HCT116 (cell line): Measurements from ENCODE around the gene DUSP28. TPM values are rescaled to one million over a fixed set of nuclear protein-coding genes. Genes with fewer than 3 reads are reported as not detected.

Experiments
- ATAC-seq: fragments of 200-7000 bp; cut with Tn5 transposase; 2 replicates; pipeline ENCODE4 v1.9.1; 2020; ENCODE audit warnings: mild to moderate bottlenecking, moderate library complexity
- BruUV-seq: library from RNA; stranded (reverse); fragments of 400-500 nt; replicated peaks from 2 replicates; lab custom pipeline; 2021; lab: Mats Ljungman, UMichigan
- CTCF ChIA-PET: fragments of 300-600 bp; sonication (Branson Sonifier 250); formaldehyde crosslinking; loops from one replicate; lab custom pipeline; 2021; ENCODE audit warnings: antibody characterized with exemption; lab: Charles Lee
- POLR2A ChIA-PET: fragments of 300-600, 350-600 bp; sonication (Branson Sonifier 250); formaldehyde crosslinking; loops from one replicate; lab custom pipeline; 2021; ENCODE audit warnings: antibody characterized with exemption; lab: Charles Lee
- RAD21 ChIA-PET, 2 experiments: fragments of 300-600 bp; sonication (Branson Sonifier 250); formaldehyde crosslinking; loops; one replicate each; lab custom pipeline; 2023; ENCODE audit warnings: low total read pairs in 2 of 2; ENCODE audit not compliant: uncharacterized antibody in 2 of 2, unreplicated experiment in 2 of 2, low non-redundant PET in 1 of 2; lab: Charles Lee
- DNase-seq: peaks from one replicate; pipeline ENCODE4 v3.0.0-alpha.2; 2010; ENCODE audit warnings: low read depth, low spot score
- H2AFZ ChIP-seq: fragments of 200-600 bp; shearing (Covaris generic), sonication (generic); 2 replicates; pipeline ENCODE4 v1.6.1; 2017; ENCODE audit warnings: low read depth, mixed run types, mixed read lengths, antibody characterized with exemption, low read length; ENCODE audit not compliant: poor library complexity, severe bottlenecking
- H3K27ac ChIP-seq: 2 replicates; pipeline ENCODE4 v1.5.1; 2012; ENCODE audit warnings: low read depth, low read length
- H3K27me3 ChIP-seq: fragments of 200-600 bp; sonication (generic); 2 replicates; pipeline ENCODE4 v1.6.1; 2016; ENCODE audit warnings: mixed run types, low read length, mixed read lengths; ENCODE audit not compliant: insufficient read depth
- H3K36me3 ChIP-seq, 2 experiments: fragments of 200-500 bp in 1 of 2; fragments of 200-600 bp in 1 of 2; sonication (Bioruptor generic) in 1 of 2; sonication (generic) in 1 of 2; 2 replicates each; pipeline versions ENCODE4 v1.5.1 to v1.6.1; 2014 to 2016; ENCODE audit warnings: low read length in 2 of 2, inconsistent platforms in 1 of 2, mixed read lengths in 1 of 2, mixed run types in 1 of 2; ENCODE audit not compliant: insufficient read depth in 2 of 2, control insufficient read depth in 1 of 2
- H3K4me1 ChIP-seq, 2 experiments: fragments of 200-600 bp in 1 of 2; sonication (generic) in 1 of 2; 2 replicates each; pipeline versions ENCODE4 v1.5.1 to v1.6.1; 2012 to 2017; ENCODE audit warnings: low read length in 2 of 2, inconsistent platforms in 1 of 2, mild to moderate bottlenecking in 1 of 2, mixed read lengths in 1 of 2, mixed run types in 1 of 2, moderate library complexity in 1 of 2; ENCODE audit not compliant: insufficient read depth in 2 of 2, control insufficient read depth in 1 of 2
- H3K4me2 ChIP-seq: fragments of 200-600 bp; sonication (generic); 2 replicates; pipeline ENCODE4 v1.6.1; 2017; ENCODE audit warnings: mixed run types, low read length, mixed read lengths
- H3K4me3 ChIP-seq, 2 experiments: fragments of 200-600 bp in 1 of 2; sonication (generic) in 1 of 2; replicated peaks in 1 of 2; 2 replicates each; pipeline ENCODE4 v1.5.1; 2011 to 2016; ENCODE audit warnings: low read length in 2 of 2, control low read depth in 1 of 2, low read depth in 1 of 2, mild to moderate bottlenecking in 1 of 2, mixed read lengths in 1 of 2, mixed run types in 1 of 2
- H3K79me2 ChIP-seq: fragments of 200-600 bp; sonication (generic); 2 replicates; pipeline ENCODE4 v1.6.1; 2017; ENCODE audit warnings: mild to moderate bottlenecking, mixed run types, low read length, moderate library complexity, mixed read lengths; ENCODE audit not compliant: insufficient read depth
- H3K9ac ChIP-seq: fragments of 200-600 bp; sonication (generic); 2 replicates; pipeline ENCODE4 v1.6.1; 2016; ENCODE audit warnings: low read length, mixed read lengths
- H3K9me2 ChIP-seq: fragments of 200-600 bp; sonication (generic), shearing (Covaris generic); 2 replicates; pipeline ENCODE4 v1.6.1; 2017; ENCODE audit warnings: mixed run types, mild to moderate bottlenecking, moderate library complexity; ENCODE audit not compliant: insufficient read depth
- H3K9me3 ChIP-seq, 2 experiments: fragments of 200-500 bp in 1 of 2; fragments of 200-600 bp in 1 of 2; sonication (Bioruptor generic) in 1 of 2; sonication (generic) in 1 of 2; 2 replicates each; pipeline ENCODE4 v1.6.1; 2014 to 2017; ENCODE audit warnings: low read length in 2 of 2, mixed read lengths in 2 of 2, inconsistent platforms in 1 of 2, low read depth in 1 of 2, mild to moderate bottlenecking in 1 of 2, mixed run types in 1 of 2, moderate library complexity in 1 of 2; ENCODE audit not compliant: control insufficient read depth in 1 of 2, insufficient read depth in 1 of 2
- H4K20me1 ChIP-seq: fragments of 200-600 bp; sonication (generic), shearing (Covaris generic); 2 replicates; pipeline ENCODE4 v1.6.1; 2017; ENCODE audit warnings: mixed run types, mild to moderate bottlenecking, moderate library complexity; ENCODE audit not compliant: insufficient read depth
- ATF3 ChIP-seq: IDR thresholded peaks from 2 replicates; pipeline ENCODE4 v1.6.1; 2012
- CBX3 ChIP-seq: IDR thresholded peaks from 2 replicates; pipeline ENCODE4 v1.6.1; 2012; ENCODE audit warnings: low read depth
- CTCF ChIP-seq, 3 experiments: fragments of 200-600 bp in 1 of 3; sonication (generic) in 1 of 3; IDR thresholded peaks in 2 of 3; conservative IDR thresholded peaks in 1 of 3; 2 replicates each; pipeline ENCODE4 v1.5.1; 2012 to 2017; ENCODE audit warnings: low read depth in 2 of 3, low read length in 2 of 3, antibody characterized with exemption in 1 of 3, borderline replicate concordance in 1 of 3, control low read depth in 1 of 3, mild to moderate bottlenecking in 1 of 3, mixed read lengths in 1 of 3, mixed run types in 1 of 3, moderate library complexity in 1 of 3; ENCODE audit not compliant: insufficient read depth in 1 of 3
- EGR1 ChIP-seq: IDR thresholded peaks from 2 replicates; pipeline ENCODE4 v1.6.1; 2012; ENCODE audit warnings: low read depth
- EZH2 ChIP-seq: fragments of 200-600 bp; sonication (generic); IDR thresholded peaks from 2 replicates; pipeline ENCODE4 v1.6.1; 2017; ENCODE audit warnings: antibody characterized with exemption, mixed run types
- EZH2phosphoT487 ChIP-seq: fragments of 200-600 bp; IDR thresholded peaks from 2 replicates; pipeline ENCODE4 v1.6.1; 2018; ENCODE audit warnings: antibody characterized with exemption, borderline replicate concordance
- JUND ChIP-seq: IDR thresholded peaks from 2 replicates; pipeline ENCODE4 v1.6.1; 2012
- MAX ChIP-seq: IDR thresholded peaks from 2 replicates; pipeline ENCODE4 v1.6.1; 2012
- POLR2AphosphoS5 ChIP-seq: IDR thresholded peaks from 2 replicates; pipeline ENCODE4 v1.6.1; 2011; ENCODE audit warnings: mild to moderate bottlenecking, low read depth, low read length, moderate library complexity
- RAD21 ChIP-seq: IDR thresholded peaks from 2 replicates; pipeline ENCODE4 v1.6.1; 2012; ENCODE audit warnings: low read depth, mild to moderate bottlenecking
- SP1 ChIP-seq: IDR thresholded peaks from 2 replicates; pipeline ENCODE4 v1.6.1; 2012; ENCODE audit warnings: low read depth
- SRF ChIP-seq: IDR thresholded peaks from 2 replicates; pipeline ENCODE4 v1.6.1; 2012; ENCODE audit warnings: low read depth
- YY1 ChIP-seq: IDR thresholded peaks from 2 replicates; pipeline ENCODE4 v1.6.1; 2011; ENCODE audit warnings: low read length, low read depth, moderate library complexity, mild to moderate bottlenecking; ENCODE audit not compliant: insufficient replicate concordance; ENCODE audit errors: extremely low read depth
- ZNF274 ChIP-seq: fragments of 200-500 bp; sonication (Bioruptor generic); IDR thresholded peaks from 2 replicates; pipeline ENCODE4 v1.6.1; 2014; ENCODE audit warnings: mild to moderate bottlenecking, low read depth, low read length, inconsistent platforms
- intact Hi-C: fragments of 100-400 bp; cut with micrococcal nuclease; formaldehyde crosslinking; loops from 2 replicates; pipeline ENCODE4 v1.10.0; 2022
- total RNA-seq: library from RNA; stranded (reverse); gene quantifications from one replicate; pipeline ENCODE4 v1.2.1, GENCODE V29; 2021; ENCODE audit not compliant: unreplicated experiment

Gene DUSP28
- total RNA-seq, 1 experiment from 2014 or later = 5.6 TPM

- H3K4me3 ChIP-seq = no peak overlapping the region
- H3K4me1 ChIP-seq = no peaks in the 10 kb centered on the region
- H3K27ac ChIP-seq = no peak overlapping the region
- BruUV-seq = no TSS peak
- no peaks in the 10 kb centered on the region for H3K79me2 ChIP-seq
- peaks cover 0 to 42% of the 10 kb centered on the region in 2 experiments; a peak in 1 of 4 replicates for H3K36me3 ChIP-seq
- peaks cover 17 to 27% of the 10 kb centered on the region in 2 experiments; a peak in 2 of 4 replicates for H3K9me3 ChIP-seq
- no peak for ATAC-seq
- RAD21 ChIA-PET = no interaction called here
- DNase-seq = no peak
- H3K9me2 ChIP-seq = no peaks in the 10 kb centered on the region
- POLR2A ChIA-PET = no interaction called here
- H2AFZ ChIP-seq = no peak overlapping the region
- TF ChIP-seq CBX3 = no peak
- no peak for TF ChIP-seq YY1
- TF ChIP-seq SP1 = no peak
- no peak for TF ChIP-seq POLR2AphosphoS5
- no peak for TF ChIP-seq SRF
- TF ChIP-seq RAD21 = no peak
- no peak for TF ChIP-seq EGR1
- no peak for TF ChIP-seq MAX
- no peak for TF ChIP-seq ZNF274
- no peak for TF ChIP-seq CTCF (IDR thresholded peaks at IDR 0.05 in 2 of 3, conservative IDR thresholded peaks at IDR 0.05 in 1 of 3; ENCODE audit: borderline replicate concordance in 1 of 3, insufficient read depth in 1 of 3, low read depth in 2 of 3, low read length in 2 of 3)
- TF ChIP-seq JUND = no peak
- no peak for TF ChIP-seq EZH2
- TF ChIP-seq EZH2phosphoT487 = no peak
- no peak for TF ChIP-seq ATF3
- no peaks in the 10 kb centered on the region for H3K27me3 ChIP-seq
- H3K9ac ChIP-seq = no peak overlapping the region
- no peaks in the 10 kb centered on the region for H4K20me1 ChIP-seq
- H3K4me2 ChIP-seq = no peak overlapping the region
- intact Hi-C loops = no loop called here
- CTCF ChIA-PET = no interaction called here
Observed at GRCh38 chr2:240522406-240522805, 37.8 kb upstream of the DUSP28 start.
